NK-92 treated with Interleukin-12 subunit alpha and Interleukin-12 subunit beta, amount 100 ng/mL, for 24 hours (cell line): ENCODE measurements around the gene C16orf87.

Experiments used
- DNase-seq: peaks from one replicate; lab custom pipeline; 2025; lab: John Stamatoyannopoulos, UW

C16orf87 gene

GRCh38 chr16:46843898-46844642 lies 13.1 kb upstream of the C16orf87 start:
- DNase-seq: no peak

- DNase-seq: no peak
Measured at GRCh38 chr16:46842192-46842895, 11.4 kb upstream of the C16orf87 start.

DNA sequence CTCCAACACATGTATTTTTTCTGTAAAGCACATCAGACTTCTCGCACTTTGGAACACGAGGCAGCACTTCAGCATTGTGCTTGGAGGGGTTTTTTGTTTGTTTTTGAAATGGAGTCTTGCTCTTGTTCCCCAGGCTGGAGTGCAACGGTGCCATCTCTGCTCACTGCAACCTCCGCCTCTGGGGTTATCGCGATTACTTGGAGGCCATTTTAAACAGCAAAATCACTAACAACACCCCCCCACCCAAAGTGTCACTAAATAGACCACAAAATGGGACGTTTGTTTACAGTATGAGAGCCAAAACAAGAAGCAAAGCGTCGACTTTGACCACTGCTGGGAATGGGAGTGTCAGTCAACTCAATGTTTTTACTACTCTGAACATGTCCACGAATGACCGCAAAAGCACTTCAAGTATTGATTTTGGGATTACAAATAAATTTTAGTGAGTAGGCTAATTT lies 9.0 kb upstream of the C16orf87 start:
- no peak for DNase-seq

GRCh38 chr16:46836534-46837530 lies 5.9 kb upstream of the C16orf87 start:
- no peak for DNase-seq

DNA sequence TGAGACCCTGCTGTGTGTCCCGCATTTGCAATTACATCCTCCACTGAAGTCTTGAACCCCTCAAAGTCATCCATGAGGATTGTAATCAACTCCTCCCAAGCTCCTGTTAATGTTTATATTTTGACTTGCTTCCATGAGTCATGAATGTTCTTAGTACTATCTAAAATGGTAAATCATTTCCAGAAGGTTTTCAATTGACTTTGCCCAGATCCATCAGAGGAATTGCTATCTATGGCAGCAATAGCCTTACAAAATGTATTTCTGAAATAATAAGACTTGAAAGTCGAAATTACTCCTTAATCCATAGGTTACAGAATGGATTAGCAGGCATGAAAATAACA lies 2.5 kb upstream of the C16orf87 start:
- no peak for DNase-seq

DNA sequence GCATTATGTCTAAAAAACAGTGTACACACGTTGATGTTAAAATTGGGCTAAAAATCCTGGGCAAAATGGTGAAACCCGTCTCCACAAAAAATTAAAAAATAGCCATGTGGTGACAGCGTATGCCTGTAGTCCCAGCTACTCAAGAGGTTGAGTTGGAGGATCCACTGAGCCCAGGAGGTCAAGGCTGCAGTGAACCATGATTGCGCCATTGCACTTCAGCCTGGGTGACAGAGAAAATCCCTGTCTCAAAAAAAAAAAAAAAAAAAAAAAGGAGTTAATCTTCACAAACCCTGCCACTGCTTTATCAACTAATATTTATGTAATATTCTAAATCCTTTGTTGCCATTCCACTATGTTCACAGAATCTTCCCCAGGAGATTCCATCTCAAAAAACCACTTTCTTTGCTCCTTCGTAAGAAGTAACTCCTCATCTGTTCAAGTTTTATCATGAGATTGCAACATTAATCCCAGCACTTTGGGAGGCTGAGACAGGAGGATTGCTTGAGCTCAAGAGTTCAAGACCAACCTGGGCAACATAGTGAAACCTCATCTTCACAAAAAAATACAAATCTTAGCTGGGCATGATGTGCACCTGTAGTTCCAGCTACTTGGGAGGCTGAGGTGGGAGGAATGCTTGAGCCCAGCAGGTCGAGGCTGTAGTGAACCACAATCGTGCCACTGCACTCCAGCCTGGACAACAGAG lies 1.9 kb upstream of the C16orf87 start:
- DNase-seq: no peak

DNA sequence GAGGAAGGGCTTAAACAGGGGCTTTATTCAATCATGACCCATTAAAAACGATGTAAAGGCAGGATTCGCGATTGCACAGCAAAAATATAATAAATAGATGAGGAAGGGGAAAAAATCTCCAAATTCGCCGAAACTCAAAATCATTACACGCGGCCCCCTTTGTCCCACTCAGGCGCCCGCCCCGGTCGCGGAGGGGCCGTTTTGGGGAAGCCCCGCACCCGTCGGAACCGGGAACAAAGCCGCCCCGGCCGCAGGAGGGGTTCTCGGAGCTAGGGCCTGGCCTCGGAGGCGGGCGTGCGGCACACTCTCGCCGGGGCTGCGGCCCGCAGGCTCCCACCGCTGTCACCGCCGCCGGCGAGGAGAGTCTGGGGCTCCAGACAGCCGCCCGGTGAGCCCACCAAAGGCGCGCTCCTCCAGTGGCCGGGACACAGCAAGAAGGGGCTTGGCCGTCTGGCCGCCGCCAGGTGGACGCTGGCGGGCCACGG lies 521 bp downstream of the C16orf87 start:
- peak; percentile 51 for DNase-seq

- DNase-seq: no peak
Measured at GRCh38 chr16:46828943-46829342, 2.0 kb downstream of the C16orf87 start.

DNA sequence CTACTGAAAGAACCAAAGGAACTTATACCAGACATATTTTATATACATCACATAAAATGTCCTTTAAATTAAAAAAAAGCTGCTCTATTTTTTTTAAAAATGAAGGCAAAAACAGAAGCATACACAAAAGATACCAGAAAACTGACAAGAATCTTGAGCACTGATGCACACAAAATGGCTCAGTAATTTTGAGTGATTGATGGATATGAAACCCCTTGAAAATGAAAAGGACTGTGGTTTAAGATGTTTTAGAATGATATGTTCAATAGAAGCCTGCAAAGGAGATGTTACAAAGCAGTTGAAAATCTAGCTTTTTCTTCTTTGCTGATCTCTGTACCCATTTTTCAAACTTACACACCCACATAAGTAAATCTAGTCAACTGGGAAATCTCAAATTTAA lies 2.7 kb downstream of the C16orf87 start:
- no peak for DNase-seq

- DNase-seq: no peak
Measured at GRCh38 chr16:46826631-46827030, 4.3 kb downstream of the C16orf87 start.

GRCh38 chr16:46822270-46822669 lies 8.7 kb downstream of the C16orf87 start:
- DNase-seq: no peak

GRCh38 chr16:46817961-46818360 lies 13.0 kb downstream of the C16orf87 start:
- no peak for DNase-seq

GRCh38 chr16:46814790-46815189 lies 16.2 kb downstream of the C16orf87 start:
- DNase-seq: no peak

- DNase-seq: no peak
Measured at GRCh38 chr16:46813611-46814010, 17.4 kb downstream of the C16orf87 start.

DNA sequence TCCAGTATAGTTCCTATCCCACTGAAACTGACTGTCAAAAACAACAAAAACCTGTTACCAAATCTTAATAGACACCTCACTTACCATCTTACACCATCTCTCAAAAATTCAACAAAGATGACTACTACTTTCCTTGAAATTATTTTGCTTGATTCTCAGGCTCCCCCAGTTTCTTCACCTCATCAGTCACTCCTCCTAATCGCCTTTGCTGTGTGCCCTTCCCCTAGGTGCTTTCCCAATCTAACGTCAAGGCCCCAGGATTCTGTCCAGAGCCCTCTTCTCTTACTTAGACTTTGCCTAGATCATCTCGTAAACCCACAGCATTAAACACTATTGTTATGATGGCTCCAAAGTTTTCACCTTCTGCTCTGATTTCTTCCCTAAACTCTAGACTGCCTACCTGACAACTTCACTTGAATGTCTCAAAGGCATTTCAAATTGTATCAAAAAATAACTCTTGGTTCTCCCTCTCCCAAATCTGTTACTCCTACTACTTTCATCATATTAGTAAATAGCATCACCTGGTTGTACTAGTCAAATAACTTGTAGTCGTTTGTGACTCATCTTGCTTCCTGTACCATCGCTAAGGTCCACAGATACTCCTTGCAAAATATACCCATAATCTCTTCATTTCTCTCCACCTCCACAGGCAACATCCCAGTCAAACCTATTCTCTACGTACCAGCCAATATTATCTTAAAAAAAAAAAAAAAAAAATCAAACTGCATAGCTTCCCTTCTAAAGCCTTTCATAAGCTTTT lies 18.0 kb downstream of the C16orf87 start:
- DNase-seq: no peak

GRCh38 chr16:46811682-46812081 lies 19.3 kb downstream of the C16orf87 start:
- no peak for DNase-seq

DNA sequence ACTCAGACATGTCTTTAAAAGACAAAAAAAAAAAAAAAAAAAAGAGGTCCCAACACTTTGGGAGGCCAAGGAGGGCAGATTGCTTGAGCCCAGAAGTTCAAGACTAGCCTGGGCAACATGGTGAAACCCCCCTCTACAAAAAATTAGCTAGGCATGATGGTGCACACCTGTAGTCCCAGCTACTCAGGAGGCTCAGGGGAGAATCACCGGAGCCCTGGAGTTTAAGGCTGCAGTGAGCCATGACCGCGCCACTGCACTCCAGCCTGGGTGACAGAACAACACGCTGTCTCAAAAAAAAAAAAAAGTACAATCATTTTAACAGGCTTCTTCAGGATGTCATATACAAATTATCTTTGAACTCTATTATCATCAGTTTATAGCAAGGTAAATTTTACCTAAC lies 22.0 kb downstream of the C16orf87 start:
- no peak for DNase-seq

DNA sequence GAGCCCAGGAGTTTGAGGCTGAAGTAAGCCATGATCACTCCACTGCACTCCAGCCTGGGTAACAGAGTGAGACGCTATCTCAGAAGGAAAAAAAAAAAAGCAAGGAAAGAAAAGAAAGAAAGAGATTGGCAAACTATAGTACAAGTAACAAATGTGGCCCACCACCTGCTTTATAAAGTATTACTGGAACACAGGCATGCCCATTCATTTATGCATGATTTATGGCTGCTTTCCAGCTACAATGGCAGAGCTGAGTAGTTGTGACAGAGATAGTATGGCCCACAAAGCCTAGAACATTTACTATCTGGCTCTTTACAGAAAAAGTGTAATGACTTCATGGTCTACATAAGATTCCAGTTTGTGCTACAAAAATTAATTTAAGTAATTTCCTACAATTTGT lies 23.6 kb downstream of the C16orf87 start:
- no peak for DNase-seq

DNA sequence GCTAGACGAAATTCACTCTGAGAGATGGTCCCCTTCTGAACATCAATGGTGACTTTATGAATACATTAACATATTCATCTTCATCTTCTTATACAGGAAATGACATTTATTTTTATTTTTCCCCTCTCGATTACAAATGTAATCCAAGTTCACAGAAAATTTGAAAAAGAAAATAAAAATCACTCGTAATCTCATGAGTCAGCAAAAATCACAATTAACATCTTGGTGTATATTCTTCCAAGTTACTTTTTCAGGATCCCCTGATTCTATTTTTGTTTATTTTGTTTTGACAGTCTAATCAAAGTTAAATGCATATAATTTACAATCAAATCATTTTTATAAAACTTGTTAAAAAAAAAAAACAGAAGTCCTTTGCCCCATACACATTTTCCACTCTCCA lies 27.6 kb downstream of the C16orf87 start:
- no peak for DNase-seq

GRCh38 chr16:46801428-46802049 lies 29.4 kb downstream of the C16orf87 start:
- no peak for DNase-seq
